Activated CD8-positive, alpha-beta memory T cell treated with anti-CD3 and anti-CD28 coated beads for 24 hours (primary cell): ENCODE measurements around the gene CCDC12.
"Not testable (repeated sequence)": the region's sequence is repeated elsewhere in the genome, so short reads cannot be mapped to it uniquely, and the experiment has no call there.

ENCODE experiments used
- DNase-seq: peaks from one replicate; pipeline ENCODE4 v3.0.0-alpha.2; 2020

The CCDC12 gene

DNA sequence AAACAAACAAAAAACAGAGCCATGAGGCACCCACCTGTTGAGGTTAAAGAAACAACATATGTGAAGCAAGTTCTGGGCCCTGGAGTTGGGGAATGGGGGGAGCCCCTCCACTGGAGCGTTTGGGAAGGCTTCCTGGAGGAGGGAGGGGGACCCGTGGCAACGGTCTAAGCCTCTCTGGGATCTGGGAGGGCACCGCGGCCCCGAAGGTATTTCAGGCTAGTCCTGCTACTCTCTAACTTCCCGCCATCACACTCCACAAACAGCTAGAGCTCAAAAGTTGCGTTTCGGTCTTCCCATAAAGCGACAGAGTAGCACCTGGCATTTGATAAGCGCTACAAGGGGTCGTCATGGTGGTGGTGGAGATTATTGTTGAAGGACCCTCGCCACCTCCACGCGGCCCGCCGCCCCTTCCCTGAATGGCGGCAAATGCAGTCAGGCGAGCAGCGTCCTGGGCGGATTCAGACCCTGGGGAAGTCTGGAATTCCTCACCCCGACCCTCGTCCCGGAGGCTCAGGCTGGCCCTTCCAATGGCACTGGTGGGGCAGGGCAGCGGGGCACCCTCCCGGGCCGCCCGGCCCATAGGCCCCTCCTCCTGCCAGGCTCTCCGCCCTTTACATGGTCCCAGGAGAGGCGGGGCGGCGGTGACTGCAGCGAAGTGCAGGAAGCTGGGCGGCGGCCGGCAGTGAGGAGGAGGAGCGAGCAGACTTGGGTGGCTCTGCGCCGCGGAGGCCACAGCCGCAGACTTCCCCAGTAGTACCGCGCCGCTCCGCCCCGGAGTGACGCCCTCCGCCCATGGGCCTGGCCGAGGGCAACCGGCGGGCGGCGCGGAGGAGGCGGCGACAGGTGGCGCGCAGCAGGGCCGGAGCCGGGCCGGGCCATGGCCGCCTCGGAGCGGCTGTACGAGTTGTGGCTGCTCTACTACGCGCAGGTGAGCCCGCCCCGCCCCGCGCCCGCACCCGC is 2.7 kb upstream of the CCDC12 start, which contains the start of gene NBEAL2:
TSS of gene NBEAL2 (plus strand) at position 682 of the 960 bp plus-strand sequence. CDS start at position 878, 196 bp downstream.
- peak; percentile 95 for DNase-seq

DNA sequence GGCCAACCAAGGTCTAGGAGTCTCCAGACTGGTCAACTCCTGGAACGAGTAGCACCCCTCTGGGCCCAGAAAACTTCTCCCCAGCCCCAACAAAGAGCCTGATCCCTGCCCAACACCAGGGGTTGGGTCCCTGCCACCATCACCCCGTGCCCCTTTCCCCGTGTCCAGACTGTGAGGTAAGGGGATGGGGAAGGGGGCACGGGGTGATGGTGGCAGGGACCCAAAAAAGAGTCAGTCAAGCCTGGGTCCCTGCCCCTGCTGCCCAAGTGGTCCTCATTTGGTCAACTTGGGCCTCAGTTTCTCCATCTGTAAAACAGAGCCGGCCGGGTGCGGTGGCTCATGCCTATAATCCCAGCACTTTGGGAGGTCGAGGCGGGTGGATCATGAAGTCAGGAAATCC is 1.8 kb upstream of the CCDC12 start:
- DNase-seq, result no peak

DNA sequence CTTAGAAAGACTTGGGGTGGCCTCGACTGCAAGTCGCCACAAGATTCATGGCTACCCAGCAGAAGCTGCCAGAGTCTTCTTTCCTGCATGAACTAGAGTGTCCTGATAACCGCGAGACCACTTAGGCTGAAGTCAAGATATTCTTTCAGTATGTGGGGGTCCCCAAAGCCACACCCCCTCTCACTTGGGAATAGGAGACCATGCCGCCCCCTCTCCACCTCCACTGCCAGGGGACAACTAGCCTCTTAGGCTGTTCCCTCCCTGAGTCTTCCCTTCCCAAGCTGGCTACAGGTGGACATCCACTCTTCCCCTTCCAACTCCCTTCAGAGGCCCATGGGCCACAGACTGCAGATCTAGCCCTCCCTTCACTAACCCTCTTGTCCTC is 1.3 kb upstream of the CCDC12 start:
- no peak for DNase-seq

DNA sequence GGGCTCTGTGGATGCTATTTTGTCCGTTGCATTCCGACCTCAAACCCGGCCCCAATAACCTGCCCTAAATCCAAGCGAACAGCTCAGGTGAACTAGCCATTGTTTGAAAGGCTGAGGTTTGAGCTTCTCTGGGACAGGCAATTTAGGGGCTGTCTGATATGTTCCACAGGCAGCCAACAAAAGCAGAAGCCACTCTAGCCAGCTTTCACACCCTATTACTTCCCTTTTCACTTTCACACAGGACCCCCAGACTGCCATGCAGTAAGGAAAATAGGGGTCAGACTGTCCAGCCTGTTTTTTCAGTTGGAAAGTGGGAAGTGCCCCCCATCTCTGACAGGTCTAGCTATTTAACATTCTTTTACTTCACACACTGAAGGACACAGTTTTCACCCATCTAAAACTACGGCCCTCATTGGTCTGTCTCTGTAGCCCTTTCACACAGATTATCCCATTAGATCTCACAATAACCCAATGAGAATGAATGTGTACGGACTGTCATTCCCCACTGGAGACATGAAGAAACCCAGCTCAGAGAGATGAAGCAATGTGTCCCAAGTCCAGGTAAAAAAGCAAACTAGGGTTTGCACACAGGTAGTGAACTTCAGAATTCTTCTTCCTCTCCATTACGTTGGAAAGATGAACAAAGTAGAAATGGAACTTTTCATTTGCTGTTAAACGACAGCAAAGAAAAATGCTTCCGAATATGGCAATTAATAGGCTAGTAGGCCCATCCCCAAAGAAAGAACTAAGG is 1.9 kb downstream of the CCDC12 start:
- DNase-seq, result no peak

DNA sequence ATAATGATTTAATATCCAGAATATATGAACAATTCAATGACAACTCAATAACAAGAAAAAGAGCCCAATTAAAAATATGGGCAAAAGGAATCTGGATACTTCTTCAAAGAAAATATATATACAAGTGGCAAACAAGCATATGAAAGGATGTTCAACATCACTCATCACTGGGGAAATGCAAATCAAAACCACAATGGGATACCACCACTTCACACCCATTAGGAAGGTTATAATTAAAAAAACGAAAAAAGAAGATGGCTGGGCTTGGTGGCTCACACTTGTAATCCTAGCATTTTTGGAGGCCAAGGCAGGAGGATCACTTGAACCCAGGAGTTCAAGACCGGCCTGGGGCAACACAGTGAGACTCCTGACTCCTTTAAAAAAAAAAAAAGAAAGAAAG is 4.1 kb downstream of the CCDC12 start:
- DNase-seq, result no peak

DNA sequence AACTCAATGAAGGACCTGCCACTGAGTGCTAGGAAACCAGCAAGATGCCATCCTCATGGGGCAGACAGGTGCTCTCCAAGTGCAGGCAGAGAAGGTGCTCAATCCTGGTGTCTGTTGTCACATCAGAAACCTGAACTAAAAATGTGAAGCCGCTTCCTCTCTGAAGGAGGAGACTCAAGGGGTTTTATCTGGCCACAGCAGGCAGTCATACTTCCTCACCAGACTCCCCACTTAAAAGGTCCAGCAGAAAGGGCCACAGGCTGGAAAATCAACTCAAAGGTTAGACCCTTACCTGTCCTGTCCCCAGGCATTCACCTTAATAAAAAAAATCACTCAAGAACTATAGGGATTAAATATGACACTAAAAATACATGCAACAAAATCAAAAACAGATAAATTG is 4.8 kb downstream of the CCDC12 start:
- no peak for DNase-seq

DNA sequence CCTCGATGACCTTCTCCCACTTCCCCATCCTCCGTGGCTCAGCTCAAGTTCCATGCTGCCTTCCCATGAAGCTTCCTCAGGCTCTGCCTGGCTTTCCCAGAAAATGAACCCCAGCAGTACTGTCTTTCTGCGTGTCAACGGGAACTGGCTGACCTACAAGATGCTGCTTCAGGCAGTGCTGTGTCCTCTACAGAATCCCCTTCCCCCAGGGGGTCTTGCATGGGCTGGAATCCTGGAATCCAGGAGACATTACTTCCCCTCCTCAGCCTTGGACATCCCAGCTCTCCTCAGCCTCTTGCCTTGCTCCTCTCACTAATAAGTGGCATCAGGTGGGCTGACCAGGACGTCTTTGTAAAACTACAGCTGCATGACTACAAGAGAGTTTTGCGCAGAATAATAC is 5.4 kb downstream of the CCDC12 start:
- no peak for DNase-seq

DNA sequence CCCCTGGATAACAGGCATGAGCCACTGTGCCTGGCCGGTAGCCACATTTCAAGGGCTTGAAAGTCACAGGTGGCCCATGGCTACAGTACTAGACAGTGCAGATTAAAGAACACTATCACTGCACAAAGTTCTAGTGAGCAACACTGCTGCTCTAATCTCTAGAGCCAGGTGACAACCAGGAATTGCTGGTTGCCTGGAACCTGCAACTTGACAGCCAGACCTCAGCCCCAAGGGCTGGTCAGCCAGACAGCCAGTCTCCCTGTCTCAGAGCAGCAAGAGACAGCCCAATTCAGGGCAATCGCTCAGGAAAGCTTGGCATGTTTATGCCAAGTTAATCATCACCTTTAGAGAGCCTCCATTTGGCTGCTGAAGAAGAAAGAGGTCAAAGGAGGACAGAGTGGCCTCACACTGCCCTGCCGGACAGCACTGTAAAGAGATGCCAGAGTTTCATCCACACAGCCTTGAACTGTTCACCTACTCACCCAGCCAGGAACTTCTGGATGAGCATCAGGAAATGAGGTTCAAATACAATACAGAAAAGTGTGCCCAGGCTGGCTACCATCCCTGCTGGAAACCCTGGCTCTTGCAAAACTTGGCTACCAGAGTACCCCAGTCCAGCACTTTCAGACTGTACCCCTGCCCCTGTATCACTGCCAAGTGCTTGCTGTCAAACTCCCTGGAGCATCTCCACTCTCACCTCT is 6.0 kb downstream of the CCDC12 start:
- no peak for DNase-seq

DNA sequence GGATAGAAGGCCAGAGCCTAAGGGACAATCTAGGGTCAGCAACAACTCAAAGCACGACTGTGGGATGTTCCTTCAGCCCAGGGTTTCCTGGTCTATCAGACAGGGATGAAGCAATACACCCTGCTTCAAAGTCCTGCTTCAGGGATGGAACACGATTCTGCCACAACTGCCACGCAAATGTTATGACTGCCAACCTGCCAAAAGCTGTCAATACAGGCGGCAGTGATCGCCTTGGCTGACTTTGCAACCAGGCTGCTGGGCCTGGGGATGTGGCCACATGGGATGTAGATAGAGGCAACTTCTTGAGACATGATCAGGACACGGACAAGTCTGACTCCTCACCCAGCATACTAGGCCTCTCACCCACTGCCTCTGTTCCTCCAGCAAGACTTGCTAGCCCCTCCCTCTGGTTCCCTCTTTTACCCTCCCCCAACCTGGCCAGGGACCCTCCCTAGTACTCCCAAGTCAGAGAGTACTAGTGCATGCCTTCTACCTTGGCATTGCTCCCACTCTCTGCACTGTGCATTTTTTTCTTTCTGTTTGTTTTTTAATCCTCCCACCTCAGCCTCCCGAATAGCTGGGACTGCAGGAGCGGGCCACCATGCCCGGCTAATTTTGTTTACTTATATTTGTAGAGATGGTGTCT is 7.6 kb downstream of the CCDC12 start:
- DNase-seq, result no peak

DNA sequence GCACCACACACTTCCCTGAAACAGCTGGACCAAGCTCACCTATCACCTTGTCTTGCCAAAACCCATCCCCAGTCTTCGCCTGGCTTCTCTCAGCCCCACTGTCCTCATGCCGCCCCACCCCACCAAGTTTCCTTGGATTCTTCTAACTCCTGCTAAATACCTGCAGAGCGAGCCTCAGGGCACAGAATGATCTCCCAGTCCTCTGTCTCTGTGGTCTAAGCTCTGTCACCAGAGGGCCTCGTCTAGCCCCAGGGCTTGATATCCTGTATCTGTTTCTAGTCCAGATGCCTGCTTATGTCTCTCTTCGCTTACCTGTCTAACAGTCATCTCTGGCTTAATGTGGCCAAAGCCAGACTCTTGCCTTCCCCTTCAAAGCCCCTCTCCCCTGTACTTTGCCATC is 9.7 kb downstream of the CCDC12 start:
- no peak for DNase-seq

DNA sequence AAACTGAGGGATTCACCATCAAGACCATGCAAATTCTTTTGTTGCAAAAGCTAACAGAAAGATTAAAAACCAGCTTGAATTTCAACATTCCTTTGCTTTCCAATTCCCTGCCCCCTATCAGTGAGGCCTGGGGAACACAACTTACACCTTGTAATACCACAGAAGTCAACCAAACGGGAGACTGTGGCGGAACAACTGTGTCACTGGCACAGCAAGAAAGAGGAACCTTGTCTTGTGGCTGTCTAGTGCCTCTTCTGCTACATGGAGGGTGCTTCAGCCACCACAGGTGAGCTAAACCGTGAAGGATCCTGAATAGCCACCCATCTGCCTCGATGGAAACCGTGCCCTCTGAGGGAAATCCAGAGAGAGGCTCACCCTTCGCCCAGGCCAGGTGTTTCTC is 11.4 kb downstream of the CCDC12 start:
- no peak for DNase-seq

DNA sequence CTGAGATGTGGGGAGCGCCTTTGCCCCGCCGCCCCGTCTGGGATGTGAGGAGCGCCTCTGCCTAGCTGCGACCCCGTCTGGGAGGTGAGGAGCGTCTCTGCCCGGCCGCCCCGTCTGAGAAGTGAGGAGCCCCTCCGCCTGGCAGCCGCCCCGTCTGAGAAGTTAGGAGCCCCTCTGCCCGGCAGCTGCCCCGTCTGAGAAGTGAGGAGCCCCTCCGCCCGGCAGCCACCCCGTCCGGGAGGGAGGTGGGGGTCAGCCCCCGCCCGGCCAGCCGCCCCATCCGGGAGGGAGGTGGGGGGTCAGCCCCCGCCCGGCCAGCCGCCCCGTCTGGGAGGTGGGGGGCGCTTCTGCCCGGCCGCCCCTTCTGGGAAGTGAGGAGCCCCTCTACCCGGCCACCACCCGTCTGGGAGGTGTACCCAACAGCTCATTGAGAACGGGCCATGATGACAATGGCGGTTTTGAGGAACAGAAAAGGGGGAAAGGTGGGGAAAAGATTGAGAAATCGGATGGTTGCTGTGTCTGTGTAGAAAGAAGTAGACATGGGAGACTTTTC is 12.4 kb downstream of the CCDC12 start:
- DNase-seq, result not testable (repeated sequence)

DNA sequence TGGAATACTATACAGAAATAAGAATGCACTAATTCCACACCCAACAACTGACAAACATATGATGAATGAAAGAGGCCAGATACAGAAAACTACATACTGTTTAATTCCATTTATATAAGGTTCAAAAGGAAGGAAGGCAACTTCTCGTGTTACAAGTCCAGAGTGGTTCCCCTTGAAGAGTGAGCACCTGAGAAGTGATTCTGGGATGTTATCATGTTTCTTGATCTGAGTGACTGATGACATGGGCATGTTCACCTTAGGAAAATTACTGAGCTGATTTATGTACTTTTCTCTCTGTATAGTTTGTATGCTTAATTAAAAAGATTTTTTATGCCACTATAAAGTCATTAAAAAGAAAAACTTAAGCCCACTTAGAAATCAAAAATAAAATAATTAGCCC is 13.6 kb downstream of the CCDC12 start:
- DNase-seq, result no peak

DNA sequence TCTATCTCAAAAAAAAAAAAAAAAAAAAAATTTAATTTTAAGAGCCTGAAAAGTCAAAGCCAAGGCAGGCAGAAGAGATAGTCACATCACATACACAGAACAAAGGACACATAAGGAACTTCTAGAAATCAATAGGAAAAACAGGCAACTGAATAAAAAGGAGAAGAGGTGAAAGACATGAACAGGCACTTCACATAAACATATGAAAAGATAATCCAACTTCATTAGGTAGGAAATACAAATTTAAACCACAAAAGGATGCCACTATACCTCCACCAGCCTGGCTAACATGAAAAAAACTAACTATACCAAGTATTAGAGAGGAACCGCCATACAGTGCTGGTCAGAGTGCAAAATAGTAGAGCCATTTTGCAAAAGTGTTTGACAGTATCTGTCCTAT is 14.1 kb downstream of the CCDC12 start:
- DNase-seq, result no peak

DNA sequence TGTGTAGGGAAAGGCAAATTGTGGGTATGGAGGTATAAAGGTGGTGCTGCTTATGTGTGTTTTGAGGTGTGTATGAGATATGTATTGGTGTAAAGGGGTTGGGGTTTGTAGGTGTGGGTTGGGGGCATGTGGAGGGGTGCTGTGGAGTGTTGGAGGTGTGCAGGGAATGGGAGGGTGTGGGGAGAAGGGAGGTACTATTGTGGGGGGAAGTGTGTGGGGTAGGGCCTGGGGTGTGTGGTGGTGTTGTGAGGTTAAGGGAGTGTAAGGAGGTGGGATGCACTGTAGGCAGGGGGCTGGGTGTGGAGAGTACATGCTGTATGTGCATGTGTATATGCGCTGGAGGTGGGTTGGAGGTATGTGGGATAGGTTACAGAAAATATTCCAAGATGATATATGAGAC is 15.7 kb downstream of the CCDC12 start:
- no peak for DNase-seq

DNA sequence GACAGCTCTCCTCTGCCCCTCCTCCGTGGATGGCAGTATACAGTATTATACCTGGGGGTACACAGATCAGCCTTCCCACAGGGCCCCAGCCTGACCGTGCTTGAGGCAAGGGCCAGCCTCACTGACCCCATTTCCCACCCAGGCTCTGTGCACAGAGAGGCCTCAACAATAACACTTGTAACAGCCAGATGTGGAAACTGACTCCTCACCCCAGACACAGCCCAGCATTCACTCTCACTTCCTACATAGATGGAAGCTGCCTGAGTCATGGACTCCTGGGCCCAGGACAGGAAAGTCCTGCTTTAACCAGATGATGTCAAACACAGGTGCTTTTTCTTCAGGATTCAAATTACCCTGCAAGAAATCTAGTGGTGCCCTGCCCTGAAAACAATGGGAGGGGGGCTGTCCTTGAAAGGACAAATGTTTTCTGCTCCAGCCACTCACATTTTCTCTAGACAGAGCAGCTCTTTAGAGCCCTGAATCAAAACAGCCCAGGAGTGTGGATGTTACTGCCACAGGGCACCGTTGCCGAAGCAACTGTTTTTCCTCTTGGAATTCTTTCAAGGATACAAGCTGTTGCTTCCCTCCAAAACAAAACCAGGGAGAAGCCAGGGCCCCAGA is 16.4 kb downstream of the CCDC12 start:
- no peak for DNase-seq

DNA sequence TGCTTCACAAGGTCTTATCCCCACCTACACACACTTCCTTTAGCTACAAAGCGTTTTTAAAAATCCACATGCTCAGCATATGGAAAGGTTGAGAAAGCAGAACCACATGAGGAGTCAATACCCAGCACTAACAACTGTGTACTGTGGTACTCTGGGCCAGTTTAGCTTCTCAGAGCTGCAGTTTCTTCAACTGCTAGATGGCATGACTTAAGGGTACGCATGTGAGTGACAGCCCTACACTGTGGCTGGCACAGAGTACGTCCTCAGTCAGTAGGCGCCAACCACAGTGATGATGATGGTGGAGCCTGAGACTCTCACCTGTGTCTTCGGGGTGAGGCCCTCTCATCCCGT is 17.4 kb downstream of the CCDC12 start:
- peak; percentile 78 for DNase-seq

DNA sequence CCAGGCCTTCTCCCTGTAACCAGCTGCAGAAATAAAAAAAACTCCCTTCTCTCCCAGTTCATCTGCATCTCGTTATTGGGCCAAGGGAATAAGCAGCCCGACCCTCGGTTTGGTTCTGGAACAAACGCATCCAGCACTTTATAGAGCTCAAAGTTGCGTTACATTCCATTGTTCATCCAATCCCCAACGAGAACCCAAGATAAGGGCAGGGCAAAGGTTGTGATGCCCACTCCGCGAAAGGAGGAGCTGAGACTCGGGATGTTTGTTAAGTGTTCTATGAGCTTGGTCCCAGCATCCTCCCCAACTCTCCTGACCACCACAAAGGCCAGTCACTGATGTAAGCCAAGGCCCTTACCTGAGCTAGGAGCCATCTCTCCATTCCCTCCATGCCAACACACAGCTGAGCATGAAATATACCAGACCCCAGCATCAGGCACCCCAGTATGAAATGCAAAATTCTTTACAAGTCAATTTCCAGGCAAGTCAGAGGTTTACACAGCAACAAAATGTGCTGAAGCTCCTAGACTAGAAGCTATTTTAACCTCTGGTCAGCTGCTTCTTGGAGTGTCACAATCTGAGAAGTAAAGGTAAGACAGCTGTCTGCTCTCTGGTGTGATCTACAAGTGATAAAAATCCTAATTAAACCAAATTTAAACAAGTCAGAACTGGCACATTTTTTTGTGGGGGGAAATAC is 17.9 kb downstream of the CCDC12 start:
- DNase-seq, result no peak

DNA sequence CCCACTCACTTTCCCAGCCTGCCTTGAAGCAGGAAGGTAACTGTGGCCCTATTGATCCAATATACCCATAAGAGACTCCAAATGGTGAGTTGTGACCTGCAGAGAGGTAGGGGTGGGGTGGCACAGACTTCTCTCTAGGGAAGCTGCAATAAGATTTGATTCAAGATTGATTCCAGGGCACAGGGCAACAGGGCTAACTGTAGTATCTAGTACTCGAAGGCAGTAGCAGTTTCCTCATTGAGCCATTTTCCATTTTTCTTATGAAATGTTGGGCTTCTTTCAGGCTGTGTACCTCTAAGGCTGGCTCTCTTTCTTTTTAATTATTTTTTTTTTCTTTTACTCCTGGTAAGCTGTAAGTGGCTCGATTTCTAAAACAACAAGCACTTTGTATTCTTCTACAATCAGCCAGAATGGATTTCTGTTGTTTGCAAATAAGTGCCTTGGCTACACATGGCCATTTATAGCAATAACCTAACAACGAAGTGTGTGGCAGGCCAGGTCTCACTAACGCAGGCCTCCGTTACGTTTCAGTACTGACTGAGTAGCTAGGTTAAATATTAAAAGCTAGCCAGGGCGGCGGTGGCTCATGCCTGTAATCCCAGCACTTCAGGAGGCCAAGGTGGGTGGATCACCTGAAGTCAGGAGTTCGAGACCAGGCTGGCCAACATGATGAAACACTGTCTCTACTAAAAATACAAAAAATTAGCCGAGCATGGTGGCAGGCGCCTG is 19.3 kb downstream of the CCDC12 start:
- no peak for DNase-seq

DNA sequence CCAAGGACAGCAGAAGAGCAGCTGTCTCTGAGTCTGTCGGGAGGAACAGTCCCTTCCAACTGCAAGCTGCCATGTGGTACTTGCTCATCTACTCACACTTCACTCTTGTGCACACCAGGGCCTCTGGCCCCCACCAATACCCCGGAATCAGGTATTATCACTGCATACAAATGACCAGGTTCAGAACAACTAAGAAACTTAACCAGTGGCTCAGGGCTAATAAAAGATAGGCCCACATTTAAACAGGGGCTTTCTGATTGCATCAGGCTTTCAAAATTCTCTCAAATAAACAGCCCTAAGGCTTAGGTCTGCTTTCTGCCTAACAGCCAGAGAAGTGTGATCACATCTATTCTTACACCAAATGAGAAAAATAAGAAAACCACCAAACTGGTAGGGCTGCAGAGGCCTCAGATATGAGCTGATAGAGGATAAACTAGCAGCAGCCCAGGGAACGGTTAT is 20.7 kb downstream of the CCDC12 start:
- no peak for DNase-seq

DNA sequence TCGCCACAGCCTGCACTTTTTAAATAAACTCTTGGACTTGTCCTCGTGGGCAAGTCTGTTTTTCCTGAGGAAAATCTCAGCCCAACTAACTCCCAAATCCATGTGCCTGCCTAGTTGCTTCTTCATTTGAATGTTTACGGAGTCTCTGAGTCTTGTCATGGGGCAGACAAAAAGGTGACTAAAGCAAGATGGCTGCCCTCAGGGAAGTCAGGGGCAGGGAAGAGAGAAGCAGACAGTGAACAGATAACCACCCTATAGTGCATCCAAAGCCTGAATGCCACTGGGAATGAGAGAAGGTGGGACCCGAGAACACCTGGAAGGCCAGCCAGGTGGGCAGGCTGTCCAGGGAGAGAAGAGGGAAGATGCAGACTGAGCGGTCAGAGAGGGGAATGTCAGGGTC is 21.4 kb downstream of the CCDC12 start:
- no peak for DNase-seq
